Activated B cell treated with CpG ODN at 0.5 μM for 24 hours (primary cell): ENCODE measurements around the gene XKR7. TPM values are rescaled to one million over a fixed set of nuclear protein-coding genes. Genes with fewer than 3 reads are reported as not detected.
A peak's percentile ranks its signal among the peaks of the same experiment; 100 is the strongest.

Source experiments
- ATAC-seq: fragments of 200-7000 bp; cut with Tn5 transposase; one replicate; pipeline ENCODE4 v1.10.0; 2021; ENCODE audit warnings: low read depth, mild to moderate bottlenecking, moderate library complexity
- CTCF ChIA-PET: fragments of 350-600 bp; sonication (Branson Sonifier 250); formaldehyde crosslinking; loops from one replicate; lab custom pipeline; 2021; ENCODE audit warnings: antibody characterized with exemption; lab: Charles Lee
- POLR2A ChIA-PET: fragments of 350-600 bp; sonication (Branson Sonifier 250); formaldehyde crosslinking; loops from one replicate; lab custom pipeline; 2021; ENCODE audit warnings: antibody characterized with exemption; lab: Charles Lee
- DNase-seq: peaks from one replicate; pipeline ENCODE4 v3.0.0; 2022
- H3K27ac Mint-ChIP-seq: one replicate; pipeline ENCODE4 v1.8.0; 2020; ENCODE audit warnings: mixed read lengths
- H3K27me3 Mint-ChIP-seq: one replicate; pipeline ENCODE4 v1.8.0; 2021; ENCODE audit warnings: mixed read lengths
- H3K36me3 Mint-ChIP-seq: one replicate; pipeline ENCODE4 v1.8.0; 2021; ENCODE audit warnings: low read depth, mixed read lengths
- H3K4me1 Mint-ChIP-seq: one replicate; pipeline ENCODE4 v1.8.0; 2021; ENCODE audit warnings: mixed read lengths
- H3K4me3 Mint-ChIP-seq: one replicate; pipeline ENCODE4 v1.8.0; 2020; ENCODE audit warnings: mild to moderate bottlenecking, mixed read lengths
- H3K9me3 Mint-ChIP-seq: one replicate; pipeline ENCODE4 v1.8.0; 2020; ENCODE audit warnings: mixed read lengths
- intact Hi-C: fragments of 100-400 bp; cut with micrococcal nuclease; formaldehyde crosslinking; loops from one replicate; pipeline ENCODE4 v1.15.1; 2024
- total RNA-seq: library from RNA; stranded (reverse); gene quantifications from 2 replicates; pipeline ENCODE4 v1.2.3, GENCODE V29; 2022
- TF ChIP-seq, protein P1 (sequence below): fragments of 200-600 bp; IDR thresholded peaks from one replicate; pipeline ENCODE4 v1.8.0; 2022; ENCODE audit warnings: antibody characterized with exemption, mild to moderate bottlenecking

Gene XKR7
- total RNA-seq, 1 donor from 2014 or later = 0.04 TPM

DNA sequence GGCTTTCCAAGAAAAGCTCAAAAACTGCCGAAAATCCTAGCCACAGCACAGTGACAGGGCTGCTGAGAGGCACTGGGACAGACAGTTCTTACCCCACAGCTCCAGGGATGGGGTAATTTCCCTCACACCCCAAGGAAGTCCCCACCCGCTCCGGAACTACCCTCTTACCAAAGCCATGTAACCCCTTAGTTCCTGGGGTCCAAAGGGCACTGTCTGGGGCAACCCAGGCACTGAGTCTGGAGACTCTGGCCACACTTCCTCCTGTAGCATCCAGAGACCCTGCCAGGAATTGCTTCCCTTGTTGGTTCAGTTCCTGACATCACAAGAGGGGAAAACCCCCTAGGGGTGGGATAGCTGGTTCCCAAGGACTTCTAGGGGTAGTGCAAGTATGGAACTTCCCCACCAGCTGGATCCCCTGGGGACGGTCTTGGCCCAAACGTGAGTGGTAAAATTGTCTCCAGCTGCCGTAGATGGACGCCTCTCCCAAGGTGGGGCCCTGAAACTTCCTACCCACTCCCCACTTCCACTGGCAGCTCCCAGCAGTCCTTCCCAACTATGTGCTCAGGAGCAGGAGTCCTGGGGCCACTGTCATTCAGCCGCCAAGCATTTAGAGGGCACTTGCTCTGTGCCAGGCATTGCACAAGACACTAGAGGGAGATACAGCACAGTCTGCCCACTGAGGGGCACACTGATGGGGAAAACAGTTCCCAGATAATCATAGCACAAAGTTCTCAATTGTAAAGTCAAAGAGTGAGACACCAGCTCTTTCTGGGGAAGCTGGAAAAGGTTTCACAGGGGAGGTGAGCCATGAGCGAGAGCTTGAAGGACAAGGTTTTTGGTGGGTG lies 66.9 kb downstream of the XKR7 start:
- TF ChIP-seq, protein P1, sequence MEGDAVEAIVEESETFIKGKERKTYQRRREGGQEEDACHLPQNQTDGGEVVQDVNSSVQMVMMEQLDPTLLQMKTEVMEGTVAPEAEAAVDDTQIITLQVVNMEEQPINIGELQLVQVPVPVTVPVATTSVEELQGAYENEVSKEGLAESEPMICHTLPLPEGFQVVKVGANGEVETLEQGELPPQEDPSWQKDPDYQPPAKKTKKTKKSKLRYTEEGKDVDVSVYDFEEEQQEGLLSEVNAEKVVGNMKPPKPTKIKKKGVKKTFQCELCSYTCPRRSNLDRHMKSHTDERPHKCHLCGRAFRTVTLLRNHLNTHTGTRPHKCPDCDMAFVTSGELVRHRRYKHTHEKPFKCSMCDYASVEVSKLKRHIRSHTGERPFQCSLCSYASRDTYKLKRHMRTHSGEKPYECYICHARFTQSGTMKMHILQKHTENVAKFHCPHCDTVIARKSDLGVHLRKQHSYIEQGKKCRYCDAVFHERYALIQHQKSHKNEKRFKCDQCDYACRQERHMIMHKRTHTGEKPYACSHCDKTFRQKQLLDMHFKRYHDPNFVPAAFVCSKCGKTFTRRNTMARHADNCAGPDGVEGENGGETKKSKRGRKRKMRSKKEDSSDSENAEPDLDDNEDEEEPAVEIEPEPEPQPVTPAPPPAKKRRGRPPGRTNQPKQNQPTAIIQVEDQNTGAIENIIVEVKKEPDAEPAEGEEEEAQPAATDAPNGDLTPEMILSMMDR = no peak
- Mint-ChIP-seq H3K4me1 (peaks cover 68% of the 10 kb centered on the region), H3K27me3 (peaks cover 2% of the 10 kb centered on the region), H3K27ac (peak overlapping the region; percentile 88), H3K9me3 (peaks cover 3% of the 10 kb centered on the region), H3K36me3 (no peaks in the 10 kb centered on the region), H3K4me3 (peak overlapping the region; percentile 72)
- ChIA-PET CTCF (interaction anchor here (0.6 to 4.3 kb wide), 34 partner anchors 9 to 744 kb away, joined by 3 to 96 read pairs (median 4); partner anchors contain the start of genes HCK, PDRG1 and TM9SF4), POLR2A (interaction anchor here (0.9 to 11.3 kb wide), 11 partner anchors 20 to 323 kb away, joined by 3 to 453 read pairs (median 4); partner anchors contain the start of genes ASXL1 and HCK)
- intact Hi-C loops = loop anchor here (1.0 to 5.0 kb wide), 5 partner anchors 27 to 617 kb away; partner anchors contain the start of genes PLAGL2, POFUT1 and XKR7
- ATAC-seq (peak; percentile 56), DNase-seq (no peak)

DNA sequence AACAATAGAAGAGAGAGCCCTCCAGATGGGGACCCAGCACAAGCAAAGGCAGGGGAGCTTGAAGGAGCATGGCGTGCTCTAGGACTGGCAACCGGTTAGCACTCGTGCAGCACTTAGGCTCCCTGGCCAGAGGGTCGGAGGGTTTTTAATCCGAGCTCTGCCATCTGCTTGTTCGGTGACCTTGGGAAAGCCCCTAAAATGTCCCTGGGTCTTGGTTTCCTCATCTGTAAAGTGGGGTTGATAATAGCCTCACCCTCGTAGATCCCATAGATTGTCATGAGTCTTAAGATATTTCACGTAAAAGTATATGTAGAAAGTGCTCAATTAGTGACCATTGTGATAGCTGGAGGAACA lies 67.5 kb downstream of the XKR7 start:
- intact Hi-C loops = loop anchor here (1.0 to 5.0 kb wide), 3 partner anchors 27 to 172 kb away; partner anchors contain the start of genes PLAGL2 and POFUT1
- ChIA-PET CTCF (interaction anchor here (0.8 to 4.3 kb wide), 30 partner anchors 9 to 743 kb away, joined by 3 to 96 read pairs (median 5); partner anchors contain the start of genes HCK, PDRG1 and TM9SF4), POLR2A (interaction anchor here (0.9 to 11.3 kb wide), 13 partner anchors 19 to 322 kb away, joined by 3 to 453 read pairs (median 4); partner anchors contain the start of genes ASXL1 and HCK)
- Mint-ChIP-seq H3K4me3 (peak overlapping the region; percentile 72), H3K27ac (peak overlapping the region; percentile 88), H3K27me3 (peaks cover 2% of the 10 kb centered on the region), H3K36me3 (no peaks in the 10 kb centered on the region), H3K9me3 (peaks cover 3% of the 10 kb centered on the region), H3K4me1 (peaks cover 73% of the 10 kb centered on the region)
- DNase-seq (no peak), ATAC-seq (peak; percentile 27)
- TF ChIP-seq, protein P1 = no peak

DNA sequence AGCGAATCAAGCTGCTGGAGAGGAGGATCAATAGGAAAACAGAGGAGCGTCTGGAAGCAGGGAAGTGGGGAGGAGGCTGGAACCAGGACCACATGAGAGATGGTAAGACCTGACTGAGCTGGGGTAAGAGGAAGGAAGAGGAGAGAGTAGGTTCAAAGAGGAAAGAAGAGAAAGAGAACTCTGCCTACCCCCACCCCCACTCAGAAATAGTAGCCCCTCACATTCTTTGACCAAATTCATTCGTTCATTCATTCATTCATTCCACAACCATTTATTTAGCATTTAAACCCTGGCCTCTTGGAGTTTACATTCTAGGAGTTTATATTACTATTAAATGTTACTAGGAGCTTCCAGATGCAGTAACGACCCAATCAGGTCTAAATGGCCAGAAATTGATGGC lies 68.3 kb downstream of the XKR7 start:
- no peak for ATAC-seq
- no peak for DNase-seq
- no peaks in the 10 kb centered on the region for H3K36me3 Mint-ChIP-seq
- H3K27me3 Mint-ChIP-seq = peaks cover 2% of the 10 kb centered on the region
- intact Hi-C loops = loop anchor here (5.0 kb wide), 1 partner anchor 171 kb away; the partner anchor contains the start of genes PLAGL2 and POFUT1
- peaks cover 3% of the 10 kb centered on the region for H3K9me3 Mint-ChIP-seq
- ChIA-PET POLR2A (interaction anchor here (0.6 to 11.3 kb wide), 7 partner anchors 18 to 168 kb away, joined by 3 to 453 read pairs (median 8); partner anchors contain the start of gene HCK), CTCF (interaction anchor here (1.0 to 4.3 kb wide), 14 partner anchors 10 to 73 kb away, joined by 3 to 96 read pairs (median 7); partner anchors contain the start of genes HCK and TM9SF4)
- peak overlapping the region; percentile 88 for H3K27ac Mint-ChIP-seq
- peaks cover 80% of the 10 kb centered on the region for H3K4me1 Mint-ChIP-seq
- TF ChIP-seq, protein P1 = no peak
- no peak overlapping the region for H3K4me3 Mint-ChIP-seq

DNA sequence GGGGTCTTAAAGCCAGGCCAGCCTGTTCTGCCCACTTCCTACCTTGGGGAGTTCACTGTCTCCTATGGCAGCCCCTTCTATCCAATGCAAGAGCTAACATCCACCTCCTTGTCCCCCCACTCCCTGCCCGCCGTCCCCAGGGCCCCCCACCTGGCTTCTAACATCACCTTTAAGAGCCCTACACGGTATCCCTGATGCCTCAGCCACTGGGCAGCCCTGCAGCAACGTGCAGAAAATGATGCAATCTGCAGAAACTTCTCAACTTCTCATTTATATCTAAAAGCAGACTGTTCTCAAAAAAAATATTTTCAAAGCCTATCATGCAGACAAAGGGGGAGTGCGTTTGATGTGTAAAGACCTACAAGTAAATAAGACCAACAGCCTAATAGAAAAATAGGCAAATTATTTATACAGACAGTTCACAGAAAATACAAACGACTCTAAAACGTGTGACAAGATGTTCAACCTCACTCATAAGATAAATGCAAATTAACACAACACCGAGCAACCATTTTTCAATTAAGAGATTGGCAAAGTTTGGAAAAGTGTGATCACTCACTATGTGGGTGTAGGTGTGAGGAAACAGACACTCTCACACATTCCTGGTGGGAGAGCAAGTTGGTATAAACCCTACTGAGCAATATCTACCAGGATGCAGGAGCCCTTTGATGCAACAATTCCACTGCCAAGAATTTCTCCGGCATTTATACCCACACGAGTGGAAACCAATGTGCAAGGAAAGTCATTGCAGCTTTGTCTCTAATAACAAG lies 69.0 kb downstream of the XKR7 start:
- Mint-ChIP-seq H3K9me3 (peaks cover 3% of the 10 kb centered on the region), H3K4me3 (no peak overlapping the region), H3K27me3 (peaks cover 2% of the 10 kb centered on the region), H3K4me1 (peaks cover 87% of the 10 kb centered on the region), H3K27ac (peak overlapping the region; percentile 88), H3K36me3 (no peaks in the 10 kb centered on the region)
- POLR2A ChIA-PET = interaction anchor here (0.7 to 11.3 kb wide), 7 partner anchors 18 to 318 kb away, joined by 3 to 453 read pairs (median 8); partner anchors contain the start of gene HCK
- CTCF ChIA-PET = interaction anchor here (2.3 to 4.3 kb wide), 2 partner anchors 26 to 55 kb away, joined by 17 to 96 read pairs; no protein-coding TSS in a partner anchor
- DNase-seq = no peak
- intact Hi-C loops = loop anchor here (5.0 kb wide), 1 partner anchor 170 kb away; the partner anchor contains the start of genes PLAGL2 and POFUT1
- TF ChIP-seq, protein P1 = no peak
- ATAC-seq = no peak
